NCI-H2029 treated with DMSO at 0.1 percent for 48 hours (cell line): Measurements from ENCODE around the gene ILDR2.

ENCODE experiments used
- DNase-seq: peaks from one replicate; lab custom pipeline; 2025; lab: John Stamatoyannopoulos, UW

The ILDR2 gene

GRCh38 chr1:166975361-166976129 is at the start of gene ILDR2:
Gene ILDR2, minus strand, starts transcription at chr1:166975540. Its CDS starts 272 bp downstream, at chr1:166975268.
- no peak for DNase-seq

DNA sequence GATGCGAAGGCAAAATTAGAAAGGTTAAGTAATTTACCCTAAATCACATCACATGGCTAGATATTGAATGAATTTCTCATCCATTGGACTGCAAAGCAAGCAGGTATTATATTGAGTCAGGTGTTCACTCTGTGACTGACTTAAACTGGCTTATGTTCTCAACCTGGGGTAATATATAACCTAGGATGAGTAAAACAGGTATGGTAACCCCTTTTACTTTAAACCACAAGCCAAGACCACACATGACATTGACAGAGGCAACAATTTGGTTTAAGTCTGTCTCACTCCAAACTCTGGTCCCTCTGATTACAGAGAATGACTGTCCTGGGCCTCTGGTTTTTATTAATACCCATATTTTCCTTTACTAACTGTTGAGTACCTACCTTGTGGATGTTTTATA is 47.0 kb upstream of the ILDR2 start:
- DNase-seq = no peak

GRCh38 chr1:167016100-167016750 is 40.9 kb upstream of the ILDR2 start:
- no peak for DNase-seq

- no peak for DNase-seq
Observed at GRCh38 chr1:167013108-167013929, 38.0 kb upstream of the ILDR2 start.

DNA sequence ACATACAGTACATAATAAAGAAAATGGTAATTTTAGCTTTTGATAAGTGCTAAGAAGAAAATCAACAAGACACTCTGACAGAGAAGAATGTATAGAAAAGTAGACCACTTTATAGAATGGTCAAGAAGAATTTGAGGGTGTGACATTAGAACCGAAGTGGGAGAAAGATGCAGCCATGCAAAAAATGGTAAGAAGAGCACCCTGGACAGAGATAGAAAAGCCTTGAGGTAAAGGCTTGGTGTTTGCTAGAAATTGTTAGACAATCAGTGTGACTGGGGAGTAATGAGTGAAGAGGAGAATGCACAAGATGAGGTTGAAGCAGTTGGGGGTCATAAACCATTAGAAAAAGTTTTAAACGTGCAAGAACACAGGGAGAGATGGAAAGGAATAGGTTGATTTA is 37.2 kb upstream of the ILDR2 start:
- DNase-seq = no peak

- no peak for DNase-seq
Observed at GRCh38 chr1:167011560-167012191, 36.3 kb upstream of the ILDR2 start.

DNA sequence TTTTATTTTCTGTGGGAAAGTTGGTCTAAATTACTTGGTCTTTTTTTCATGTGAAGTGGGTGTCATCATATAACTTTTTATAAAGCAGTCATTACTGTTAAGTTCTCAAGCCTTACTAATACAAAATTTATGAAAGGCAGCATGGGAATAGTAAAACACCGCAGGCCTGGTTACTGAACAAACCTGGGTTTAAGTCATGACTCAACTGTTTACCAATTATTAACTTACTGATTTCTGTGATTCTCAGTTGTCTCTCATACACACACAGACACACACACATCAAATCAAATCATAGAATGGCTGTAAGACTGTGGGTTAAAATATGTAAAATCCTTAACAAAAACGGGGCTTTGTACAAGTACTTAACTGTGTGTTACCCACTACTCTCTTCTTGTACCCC is 28.4 kb upstream of the ILDR2 start:
- DNase-seq = no peak

DNA sequence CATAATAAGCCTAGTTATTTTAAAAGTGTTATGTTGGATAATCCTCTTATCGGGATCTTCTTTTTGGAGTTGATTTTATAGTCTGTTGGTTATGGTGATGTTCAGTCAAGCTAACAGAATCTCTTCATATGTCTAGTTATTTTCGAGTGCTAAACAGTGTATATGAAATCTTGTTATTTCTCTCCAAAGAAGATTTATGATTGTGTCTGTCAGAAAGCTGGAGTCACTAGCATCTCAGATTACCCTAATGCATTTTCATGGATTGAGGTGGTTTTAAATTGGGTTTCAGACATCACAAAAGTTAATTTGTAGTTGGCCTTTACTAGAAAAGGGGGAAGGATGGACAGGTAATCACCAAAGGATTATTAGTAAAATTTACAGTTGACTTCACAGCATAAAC is 27.0 kb upstream of the ILDR2 start:
- DNase-seq = no peak

GRCh38 chr1:167000546-167000945 is 25.2 kb upstream of the ILDR2 start:
- DNase-seq = no peak

DNA sequence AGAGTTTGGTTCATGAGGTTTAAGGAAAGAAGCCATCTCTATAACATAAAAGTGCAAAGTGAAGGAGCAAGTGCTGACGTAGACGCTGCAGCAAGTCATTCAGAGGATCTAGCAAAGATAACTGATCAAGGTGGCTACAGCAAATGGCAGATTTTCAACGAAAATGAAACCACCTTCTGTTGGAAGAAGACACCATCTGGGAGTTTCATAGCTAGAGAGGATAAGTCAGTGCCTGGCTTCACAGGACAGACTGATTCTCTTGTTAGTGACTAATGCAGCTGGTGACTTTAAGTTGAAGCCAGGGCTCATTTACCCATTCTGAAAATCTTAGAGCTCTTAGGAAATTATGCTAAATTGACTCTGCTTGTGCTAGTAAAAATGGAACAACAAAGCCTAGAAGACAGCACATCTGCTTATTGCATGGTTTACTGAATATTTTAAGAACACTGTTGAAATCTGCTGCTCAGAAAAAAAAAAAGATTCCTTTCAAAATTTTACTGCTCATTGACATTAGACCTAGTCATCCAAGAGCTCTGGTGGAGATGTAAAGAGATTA is 24.2 kb upstream of the ILDR2 start:
- no peak for DNase-seq

- no peak for DNase-seq
Observed at GRCh38 chr1:166999075-166999474, 23.7 kb upstream of the ILDR2 start.

DNA sequence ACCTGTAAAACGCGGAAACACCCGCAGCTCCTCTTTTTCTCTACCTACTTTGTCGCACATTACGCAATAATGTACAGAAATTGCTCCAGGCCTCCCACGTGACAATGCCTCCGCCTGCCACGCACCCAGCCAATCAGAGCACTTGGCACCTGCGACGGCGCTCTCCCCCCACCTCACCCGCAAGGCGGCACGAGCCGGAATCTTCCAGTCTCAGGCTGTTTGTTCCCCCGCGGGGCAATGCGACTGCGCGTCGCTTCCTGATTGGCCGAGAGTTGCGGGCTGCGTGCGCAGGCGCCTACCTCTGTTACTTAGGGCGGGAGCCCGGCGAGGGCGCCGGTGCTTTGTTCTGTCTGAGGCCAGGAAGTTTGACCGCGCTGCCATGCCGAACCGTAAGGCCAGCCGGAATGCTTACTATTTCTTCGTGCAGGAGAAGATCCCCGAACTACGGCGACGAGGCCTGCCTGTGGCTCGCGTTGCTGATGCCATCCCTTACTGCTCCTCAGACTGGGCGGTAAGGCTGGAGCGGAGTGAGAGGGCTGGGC is 13.7 kb upstream of the ILDR2 start, which contains the start of gene MAEL:
TSS of gene MAEL (plus strand) at position 307 of the 542 bp plus-strand sequence. CDS start at position 380, 73 bp downstream.
- no peak for DNase-seq

GRCh38 chr1:166981589-166981988 is 6.2 kb upstream of the ILDR2 start:
- no peak for DNase-seq

DNA sequence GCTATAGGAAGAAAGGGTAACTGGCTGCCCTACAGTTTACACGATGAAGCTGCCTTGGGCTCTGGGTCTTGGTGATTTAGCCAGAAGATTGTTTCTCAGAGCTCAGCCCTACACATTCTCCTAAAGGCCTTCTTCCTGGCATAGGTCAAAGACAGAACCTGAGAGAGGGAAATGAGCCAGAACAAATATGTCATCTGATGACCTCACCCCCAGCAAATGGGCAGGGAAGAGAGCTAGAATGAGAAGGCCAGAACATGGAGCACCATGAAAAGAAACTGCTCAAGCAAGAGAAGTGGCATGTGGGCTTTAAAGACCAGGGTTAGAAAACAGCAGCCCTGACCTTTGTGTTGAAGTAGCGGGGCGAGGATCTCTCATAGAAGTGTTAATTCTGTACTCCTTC is 5.5 kb upstream of the ILDR2 start:
- peak; percentile 13 for DNase-seq

DNA sequence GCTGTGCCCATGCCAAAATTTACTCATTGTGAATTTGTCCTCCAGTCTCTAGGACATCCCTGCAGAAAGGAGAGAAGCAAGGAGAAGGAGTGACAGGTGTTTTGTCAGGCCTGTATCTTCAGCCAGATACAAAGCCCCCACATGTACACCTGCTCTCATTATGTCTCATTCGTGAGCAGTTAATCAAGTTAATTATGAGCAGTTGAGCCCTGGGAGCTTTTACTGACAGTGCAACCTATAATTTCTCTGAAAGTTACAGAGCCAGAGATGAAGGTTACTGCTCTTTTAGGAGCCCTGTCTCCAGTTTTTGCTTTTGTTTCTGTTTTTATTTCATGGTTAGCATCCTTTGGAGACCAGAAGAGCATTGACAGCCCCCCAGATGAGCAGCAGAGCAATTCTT is 5.0 kb upstream of the ILDR2 start:
- DNase-seq = no peak

DNA sequence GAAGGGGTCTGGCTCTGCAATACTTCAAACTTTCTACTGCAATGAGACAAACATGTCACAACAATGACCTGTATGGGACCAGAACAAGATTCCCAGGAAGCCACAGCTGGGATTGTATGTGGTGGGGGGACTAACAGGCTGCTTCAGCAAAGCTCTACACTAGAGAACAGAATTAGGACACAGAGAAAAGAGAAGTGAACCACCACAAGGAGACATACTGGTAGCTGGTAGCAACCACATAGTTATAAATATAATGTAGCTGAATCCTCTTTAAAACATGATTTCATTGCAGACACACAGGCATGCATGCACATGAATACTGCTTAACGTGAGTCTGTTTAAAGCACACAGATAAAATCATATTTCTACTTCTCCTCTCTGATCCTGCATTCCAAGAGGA is 3.5 kb upstream of the ILDR2 start:
- no peak for DNase-seq

DNA sequence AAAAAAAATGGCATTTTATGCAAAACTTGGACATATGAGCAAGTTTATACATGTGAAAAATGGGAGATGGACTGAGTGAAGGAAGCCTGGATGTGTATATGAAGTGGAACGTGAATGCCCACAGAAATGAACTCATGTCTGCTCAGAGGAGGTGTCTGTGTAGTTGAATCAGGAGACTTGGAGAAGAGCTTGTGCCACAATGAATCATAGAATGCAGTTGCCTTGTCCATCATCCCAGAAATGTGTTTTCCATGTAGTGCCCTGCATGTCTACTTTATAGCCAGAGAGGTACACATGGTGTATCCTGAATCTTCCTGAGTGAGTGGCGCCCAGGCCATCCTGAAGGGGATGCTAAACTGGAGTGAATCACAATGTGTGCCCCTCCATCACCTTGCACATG is 2.6 kb upstream of the ILDR2 start:
- DNase-seq = no peak

DNA sequence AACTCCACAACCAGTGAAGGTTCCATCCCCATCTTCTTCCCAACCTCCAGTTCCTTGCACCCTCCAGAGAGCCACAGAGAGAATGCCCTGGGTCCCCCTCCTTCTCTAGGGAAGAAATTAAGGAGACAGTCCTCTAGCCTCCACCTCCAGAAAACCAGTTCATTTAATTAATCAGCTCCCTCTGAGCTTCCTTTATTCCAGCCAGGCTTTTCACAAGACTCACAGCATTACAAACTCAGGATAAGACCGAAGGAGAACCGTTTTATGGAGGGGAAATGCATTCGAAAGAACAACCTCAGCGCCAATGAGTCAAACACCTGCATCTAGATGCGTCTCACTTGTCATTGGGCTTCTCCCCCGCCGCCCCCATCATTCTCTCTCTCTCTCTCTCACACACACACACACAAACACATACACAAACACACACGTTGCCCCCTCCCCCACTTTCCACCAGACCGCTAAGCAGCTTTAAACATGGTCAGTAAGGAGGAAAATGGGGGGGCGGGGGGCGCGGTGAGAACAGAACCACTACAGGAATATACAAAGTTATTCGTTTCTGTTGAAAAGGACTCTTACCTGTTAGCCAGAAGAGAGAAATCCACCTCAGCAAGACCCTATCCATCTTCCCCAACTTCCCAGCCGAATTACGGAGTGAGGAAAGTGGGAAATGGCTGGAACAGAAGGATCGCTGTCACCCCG is 544 bp downstream of the ILDR2 start:
- DNase-seq = no peak

- no peak for DNase-seq
Observed at GRCh38 chr1:166972826-166973225, 2.5 kb downstream of the ILDR2 start.

GRCh38 chr1:166972193-166972592 is 3.1 kb downstream of the ILDR2 start:
- no peak for DNase-seq

- DNase-seq = no peak
Observed at GRCh38 chr1:166971252-166971651, 4.1 kb downstream of the ILDR2 start.
